ENCODE results near the gene MACF1.
"Not testable (repeated sequence)": the region's sequence is repeated elsewhere in the genome, so short reads cannot be mapped to it uniquely, and the experiment has no call there.

MACF1 gene

GRCh38 chr1:39499668-39500067, 295.2 kb downstream of the MACF1 start:
- in situ Hi-C loops (cut with MboI; ENCODE audit: low sequenced_read_pairs, unreplicated experiment): no loop called here
- TF ChIP-seq CTCF (IDR thresholded peaks at IDR 0.05; ENCODE audit: borderline replicate concordance, control extremely low read depth, extremely low read depth, insufficient read depth, missing control alignments): no peak
- DNase-seq (ENCODE audit: low spot score): no peak

- DNase-seq (ENCODE audit: low spot score): no peak
- no peak for TF ChIP-seq CTCF (IDR thresholded peaks at IDR 0.05; ENCODE audit: borderline replicate concordance, control extremely low read depth, extremely low read depth, insufficient read depth, missing control alignments)
- in situ Hi-C loops (cut with MboI; ENCODE audit: low sequenced_read_pairs, unreplicated experiment): no loop called here
Measured at GRCh38 chr1:39500862-39501389, 296.4 kb downstream of the MACF1 start.

GRCh38 chr1:39501666-39502065, 297.2 kb downstream of the MACF1 start:
- in situ Hi-C loops (cut with MboI; ENCODE audit: low sequenced_read_pairs, unreplicated experiment): no loop called here
- no peak for DNase-seq (ENCODE audit: low spot score)
- TF ChIP-seq CTCF (IDR thresholded peaks at IDR 0.05; ENCODE audit: borderline replicate concordance, control extremely low read depth, extremely low read depth, insufficient read depth, missing control alignments): no peak

- in situ Hi-C loops (cut with MboI; ENCODE audit: low sequenced_read_pairs, unreplicated experiment); DNase-seq (ENCODE audit: low spot score): not testable (repeated sequence)
Measured at GRCh38 chr1:39504436-39504835, 299.9 kb downstream of the MACF1 start.

GRCh38 chr1:39505289-39505688, 300.8 kb downstream of the MACF1 start:
- in situ Hi-C loops (cut with MboI; ENCODE audit: low sequenced_read_pairs, unreplicated experiment): no loop called here
- no peak for TF ChIP-seq CTCF (IDR thresholded peaks at IDR 0.05; ENCODE audit: borderline replicate concordance, control extremely low read depth, extremely low read depth, insufficient read depth, missing control alignments)

GRCh38 chr1:39507230-39507928, 302.9 kb downstream of the MACF1 start:
- DNase-seq (ENCODE audit: low spot score): no peak
- in situ Hi-C loops (cut with MboI; ENCODE audit: low sequenced_read_pairs, unreplicated experiment): no loop called here
- no peak for TF ChIP-seq CTCF (IDR thresholded peaks at IDR 0.05; ENCODE audit: borderline replicate concordance, control extremely low read depth, extremely low read depth, insufficient read depth, missing control alignments)

More at GRCh38 chr1:39505289-39505688, 300.8 kb downstream of the MACF1 start:
- DNase-seq (ENCODE audit: low spot score): no peak

GRCh38 chr1:39508266-39508665, 303.8 kb downstream of the MACF1 start:
- in situ Hi-C loops (cut with MboI; ENCODE audit: low sequenced_read_pairs, unreplicated experiment): no loop called here
- DNase-seq (ENCODE audit: low spot score): no peak
- TF ChIP-seq CTCF (IDR thresholded peaks at IDR 0.05; ENCODE audit: borderline replicate concordance, control extremely low read depth, extremely low read depth, insufficient read depth, missing control alignments): no peak

Measured in GM13976 (cell line).